GM18502 (cell line): ENCODE results near the gene PRKN.

Experiments used
- ATAC-seq: cut with Tn5 transposase; IDR thresholded peaks from one replicate; pipeline ENCODE4 v1.9.1; 2021; ENCODE audit warnings: mild to moderate bottlenecking; ENCODE audit not compliant: unreplicated experiment, poor library complexity

Gene PRKN

DNA sequence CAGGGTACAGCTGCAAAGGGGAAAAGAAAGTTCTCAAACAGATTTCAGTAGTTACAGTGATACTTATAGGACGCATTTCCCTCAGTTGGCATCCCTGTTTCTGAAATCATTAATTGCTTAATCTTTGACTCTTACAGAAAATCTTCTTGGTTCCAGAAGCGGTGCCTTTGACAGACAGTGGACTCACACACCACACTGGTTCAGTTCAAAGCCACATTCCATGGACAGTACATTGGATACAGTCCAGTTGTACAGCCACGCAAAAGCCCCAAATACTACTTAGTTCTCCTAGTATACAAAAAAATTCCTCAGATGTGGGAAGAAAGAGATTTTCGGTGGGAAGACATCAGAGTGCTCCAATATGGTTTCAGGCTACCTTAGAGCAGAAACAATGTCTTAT, 460.4 kb downstream of the PRKN start:
- no peak for ATAC-seq

GRCh38 chr6:162264581-162264980, 463.0 kb downstream of the PRKN start:
- no peak for ATAC-seq

- ATAC-seq: no peak
These were observed 464.9 kb downstream of the PRKN start for GRCh38 chr6:162262466-162263196.

- ATAC-seq: no peak
These were observed 466.0 kb downstream of the PRKN start for GRCh38 chr6:162261598-162261997.

DNA sequence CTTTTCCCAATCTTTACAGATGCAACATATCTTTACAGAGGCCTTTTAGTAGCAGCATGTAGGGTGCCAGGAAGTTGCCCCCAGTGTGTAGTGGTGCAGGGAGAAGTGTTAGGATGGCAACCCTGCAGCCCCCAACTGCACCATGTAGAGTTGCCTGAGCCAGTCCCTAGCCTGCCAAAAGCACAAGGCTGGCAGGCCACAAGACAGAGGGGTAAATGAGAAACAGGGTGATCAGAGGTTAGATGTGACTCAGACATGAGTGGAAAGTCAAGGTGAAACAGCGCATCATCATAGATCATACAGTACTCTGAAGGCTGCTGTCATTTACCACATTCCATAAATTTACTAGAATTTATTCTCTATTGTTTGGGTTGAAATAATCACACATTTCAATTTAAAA, 467.5 kb downstream of the PRKN start:
- no peak for ATAC-seq

DNA sequence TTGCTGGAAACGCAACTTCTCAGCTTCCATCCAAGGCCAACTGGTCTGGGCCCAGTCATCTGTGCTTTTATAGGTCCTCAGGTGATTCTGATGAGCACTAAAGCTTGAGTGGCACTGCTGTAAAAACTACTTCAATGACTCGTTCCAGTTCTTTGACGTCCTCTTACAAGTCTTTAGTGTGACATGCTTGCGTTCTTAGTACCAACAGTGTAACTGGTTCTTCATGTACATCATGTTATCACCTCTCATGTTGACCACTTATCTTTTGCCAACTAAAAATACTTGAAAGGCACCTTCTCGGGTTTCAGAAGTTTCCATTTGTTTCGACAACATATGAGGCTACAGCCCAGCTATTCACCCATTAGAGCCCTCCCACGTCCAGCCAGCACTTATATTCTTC, 468.9 kb downstream of the PRKN start:
- ATAC-seq: no peak

DNA sequence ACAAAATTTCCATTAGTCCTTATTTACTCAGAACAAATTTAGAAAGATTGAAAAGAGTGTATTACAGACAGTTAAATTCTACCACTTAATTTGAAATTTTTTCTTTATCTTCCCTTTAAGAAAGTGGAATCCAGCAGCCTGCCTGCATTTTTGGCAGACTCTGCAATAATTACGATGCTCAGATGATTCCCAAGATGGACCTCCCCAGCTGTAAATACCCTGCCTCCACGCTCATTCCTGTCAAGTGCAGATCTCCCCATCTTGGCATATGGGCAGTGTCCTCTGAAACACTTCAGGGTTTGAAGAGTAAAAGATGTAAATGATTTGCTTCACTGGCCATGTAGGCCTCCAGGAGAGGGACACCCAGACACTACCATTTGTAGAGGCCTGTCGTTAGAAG, 471.2 kb downstream of the PRKN start:
- ATAC-seq: no peak

- no peak for ATAC-seq
These were observed 476.3 kb downstream of the PRKN start for GRCh38 chr6:162251257-162251656.

DNA sequence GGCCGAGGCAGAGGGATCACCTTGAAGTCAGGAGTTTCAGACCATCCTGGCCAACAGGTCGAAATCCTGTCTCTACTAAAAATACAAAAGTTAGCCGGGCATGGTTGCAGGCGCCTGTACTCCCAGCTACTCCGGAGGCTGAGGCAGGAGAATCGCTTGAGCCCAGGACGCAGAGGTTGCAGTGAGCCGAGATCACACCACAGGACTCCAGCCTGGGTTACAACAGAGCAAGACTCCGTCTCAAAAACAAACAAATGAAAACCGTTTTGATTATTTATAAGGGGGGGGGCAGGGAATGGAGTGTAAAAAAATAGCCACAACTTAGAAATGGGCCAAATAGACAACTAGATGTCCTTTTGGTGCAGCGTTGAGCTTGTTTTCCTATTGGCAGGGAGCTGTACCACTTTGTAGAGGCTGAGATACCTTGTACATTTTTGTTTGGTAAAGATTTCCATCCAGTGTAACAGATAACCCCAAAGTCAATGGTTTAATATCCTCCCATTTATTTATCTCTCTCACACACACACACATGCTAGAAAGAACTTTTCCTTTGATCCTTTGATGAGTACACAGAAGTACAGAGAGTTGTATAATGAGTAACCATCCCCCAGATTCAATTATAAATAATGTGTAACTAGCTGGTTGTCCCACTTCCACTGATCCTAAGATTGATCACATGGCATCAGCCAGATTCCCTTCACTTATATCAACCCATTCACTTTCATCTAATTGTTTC, 477.5 kb downstream of the PRKN start:
- no peak for ATAC-seq

- ATAC-seq: no peak
These were observed 481.6 kb downstream of the PRKN start for GRCh38 chr6:162245830-162246420.

- ATAC-seq: no peak
These were observed 483.5 kb downstream of the PRKN start for GRCh38 chr6:162244031-162244430.

DNA sequence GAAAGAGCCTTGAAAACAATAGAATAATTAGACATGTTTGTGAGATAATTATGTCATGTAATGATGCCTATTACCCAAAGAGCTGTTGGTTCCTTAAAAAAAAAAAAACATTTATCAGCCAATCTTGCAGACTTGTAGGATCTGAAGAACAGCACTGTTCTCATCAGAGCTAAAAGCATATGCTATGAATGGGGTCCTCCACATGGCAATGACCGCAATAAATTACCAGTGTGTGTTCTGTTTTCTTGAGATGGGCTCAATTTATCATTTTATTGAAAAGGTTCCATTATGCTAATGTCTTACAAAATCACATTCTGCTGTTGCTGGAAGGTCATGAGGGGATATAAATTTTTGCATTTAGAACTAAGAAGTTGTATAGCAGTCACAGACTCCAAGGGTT, 484.7 kb downstream of the PRKN start:
- ATAC-seq: no peak

GRCh38 chr6:162239330-162239729, 488.2 kb downstream of the PRKN start:
- no peak for ATAC-seq

DNA sequence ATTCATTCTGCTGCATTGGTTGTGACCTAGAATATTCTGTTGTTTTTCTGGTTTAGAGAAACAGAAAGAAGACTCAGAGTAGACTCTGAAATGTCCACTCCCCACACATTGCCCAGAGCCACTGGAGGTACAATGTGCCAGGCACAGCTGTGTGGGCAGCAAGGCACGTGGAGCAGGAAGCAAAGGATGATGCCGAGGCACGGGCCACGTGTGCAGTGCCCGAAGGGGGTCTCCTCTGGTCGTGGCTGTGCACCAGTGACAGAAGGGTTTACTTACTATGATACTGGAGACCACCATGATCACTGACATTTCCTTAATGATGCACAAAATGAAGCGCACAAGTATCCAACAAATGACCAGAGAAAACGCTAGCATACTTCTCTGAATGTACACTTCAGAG, 488.9 kb downstream of the PRKN start:
- ATAC-seq: no peak

GRCh38 chr6:162237331-162237730, 490.2 kb downstream of the PRKN start:
- ATAC-seq: no peak

DNA sequence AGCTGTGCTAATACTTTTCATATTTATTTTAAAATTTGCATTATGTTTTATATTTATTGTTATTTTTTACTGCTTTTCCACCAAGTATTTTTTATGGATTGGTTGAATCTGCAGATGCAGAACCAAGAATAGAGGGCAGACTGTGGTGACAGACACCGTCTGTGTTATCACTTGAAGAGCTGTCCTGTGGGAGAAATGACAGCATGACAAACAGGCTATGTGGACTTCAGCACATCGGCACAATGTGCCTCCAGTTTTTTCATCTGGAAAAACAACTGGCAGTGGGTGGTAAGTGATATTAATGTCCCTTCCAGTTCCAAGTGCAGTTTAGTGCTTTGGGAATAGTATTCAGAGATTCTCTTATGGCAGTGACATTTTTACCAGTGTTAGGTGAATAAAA, 492.9 kb downstream of the PRKN start:
- no peak for ATAC-seq

DNA sequence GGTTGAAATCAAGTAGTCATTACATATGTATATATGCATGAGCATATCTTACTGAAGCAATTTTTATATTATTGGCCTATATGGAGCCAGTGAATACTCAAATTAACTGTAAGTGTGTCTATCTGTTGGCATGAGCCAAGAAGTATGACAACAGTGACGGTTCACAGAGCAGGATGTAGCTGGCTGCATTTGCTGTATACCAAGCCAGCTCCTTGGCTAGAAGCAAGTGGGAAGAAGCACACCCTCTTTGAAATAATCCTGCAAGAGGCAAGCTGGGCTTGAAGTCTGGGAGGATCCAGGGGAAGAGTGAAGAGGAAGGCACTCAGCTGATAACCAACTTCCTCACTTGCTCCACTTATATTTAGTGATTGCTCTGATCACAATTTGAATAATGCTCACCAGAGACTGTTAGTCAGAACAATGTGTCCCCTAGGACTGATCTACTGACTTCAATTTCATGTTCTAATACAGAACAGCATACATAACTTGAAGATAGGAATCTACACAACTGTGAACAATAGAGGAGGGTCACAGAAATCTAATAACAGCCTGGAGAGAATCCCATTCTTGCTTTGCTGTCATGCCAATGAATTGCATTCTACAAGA, 497.3 kb downstream of the PRKN start:
- ATAC-seq: no peak

GRCh38 chr6:162229093-162229492, 498.5 kb downstream of the PRKN start:
- no peak for ATAC-seq

- ATAC-seq: no peak
These were observed 500.8 kb downstream of the PRKN start for GRCh38 chr6:162226803-162227202.

DNA sequence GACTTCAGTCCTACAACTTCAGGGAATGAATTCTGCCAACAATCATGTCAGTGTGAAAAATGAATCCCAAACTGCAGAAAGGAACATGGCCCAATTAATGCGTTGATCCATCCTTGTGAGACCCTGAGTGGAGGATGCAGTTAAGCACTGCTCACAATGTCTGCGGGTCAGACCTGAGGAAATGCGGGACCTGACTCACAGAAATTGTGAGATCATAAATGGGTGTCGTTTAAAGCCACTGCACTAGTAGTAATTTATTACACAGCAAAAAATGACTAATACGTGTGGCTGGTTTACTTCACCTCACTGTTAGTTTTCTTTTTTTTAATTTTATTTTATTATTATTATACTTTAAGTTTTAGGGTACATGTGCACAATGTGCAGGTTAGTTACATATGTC, 505.0 kb downstream of the PRKN start:
- no peak for ATAC-seq

GRCh38 chr6:162220876-162221275, 506.7 kb downstream of the PRKN start:
- no peak for ATAC-seq
